RWPE1 (cell line): ENCODE data around the gene TSPAN18.

Source experiments
- CTCF ChIA-PET: fragments of 350-600 bp; sonication (Branson Sonifier 250); formaldehyde crosslinking; extraction: SDS; loops from one replicate; lab custom pipeline; 2021; lab: Yijun Ruan, JAX
- POLR2A ChIA-PET: fragments of 400-600 bp; formaldehyde crosslinking; extraction: SDS; loops from one replicate; lab custom pipeline; 2020; ENCODE audit warnings: antibody characterized with exemption; ENCODE audit not compliant: low non-redundant PET; lab: Yijun Ruan, JAX
- DNase-seq: peaks from one replicate; pipeline ENCODE4 v3.0.0; 2012; ENCODE audit warnings: low spot score
- H3K27ac ChIP-seq: fragments of 450-650 bp; 2 replicates; pipeline ENCODE4 v1.5.1; 2017
- TF ChIP-seq, protein P1 (sequence below): fragments of 450-650 bp; conservative IDR thresholded peaks from 2 replicates; pipeline ENCODE4 v1.5.1; 2017; ENCODE audit warnings: low read depth, mild to moderate bottlenecking

TSPAN18 gene

DNA sequence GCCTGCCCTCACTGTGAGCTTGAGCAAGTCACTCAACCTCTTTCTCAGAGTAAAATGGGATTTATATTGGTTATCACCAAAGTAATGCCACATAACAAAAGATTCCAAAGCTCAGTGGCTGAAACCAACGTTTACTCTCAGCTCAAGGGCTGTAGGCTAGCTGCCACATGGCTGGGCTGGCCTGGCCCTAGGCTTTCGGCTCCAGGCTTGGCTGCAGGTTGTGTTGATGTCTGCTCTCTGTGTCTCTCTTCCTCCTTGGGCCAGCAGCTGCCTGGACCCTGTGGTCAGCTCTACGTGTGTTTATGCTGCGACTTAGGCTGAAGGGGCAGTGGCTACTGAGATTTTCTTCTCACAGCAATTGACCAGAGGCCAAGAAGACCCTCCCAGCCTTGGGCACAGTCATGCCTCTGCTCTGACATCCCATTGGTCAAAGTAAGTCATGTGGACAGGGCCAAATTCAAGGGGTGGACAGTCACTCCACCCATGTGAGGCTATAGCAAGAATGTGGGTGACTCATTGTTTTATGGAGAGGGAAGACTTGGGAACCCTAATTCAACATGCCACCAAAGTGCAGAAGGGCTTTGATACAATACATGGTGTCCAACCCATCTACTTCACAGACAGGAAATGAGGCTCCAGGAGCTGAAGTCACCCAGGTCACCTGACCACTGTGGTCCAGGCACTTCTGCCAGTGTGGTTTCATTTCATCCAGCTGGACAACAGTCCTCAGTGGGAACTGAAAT, 90.6 kb downstream of the TSPAN18 start:
- TF ChIP-seq, protein P1, sequence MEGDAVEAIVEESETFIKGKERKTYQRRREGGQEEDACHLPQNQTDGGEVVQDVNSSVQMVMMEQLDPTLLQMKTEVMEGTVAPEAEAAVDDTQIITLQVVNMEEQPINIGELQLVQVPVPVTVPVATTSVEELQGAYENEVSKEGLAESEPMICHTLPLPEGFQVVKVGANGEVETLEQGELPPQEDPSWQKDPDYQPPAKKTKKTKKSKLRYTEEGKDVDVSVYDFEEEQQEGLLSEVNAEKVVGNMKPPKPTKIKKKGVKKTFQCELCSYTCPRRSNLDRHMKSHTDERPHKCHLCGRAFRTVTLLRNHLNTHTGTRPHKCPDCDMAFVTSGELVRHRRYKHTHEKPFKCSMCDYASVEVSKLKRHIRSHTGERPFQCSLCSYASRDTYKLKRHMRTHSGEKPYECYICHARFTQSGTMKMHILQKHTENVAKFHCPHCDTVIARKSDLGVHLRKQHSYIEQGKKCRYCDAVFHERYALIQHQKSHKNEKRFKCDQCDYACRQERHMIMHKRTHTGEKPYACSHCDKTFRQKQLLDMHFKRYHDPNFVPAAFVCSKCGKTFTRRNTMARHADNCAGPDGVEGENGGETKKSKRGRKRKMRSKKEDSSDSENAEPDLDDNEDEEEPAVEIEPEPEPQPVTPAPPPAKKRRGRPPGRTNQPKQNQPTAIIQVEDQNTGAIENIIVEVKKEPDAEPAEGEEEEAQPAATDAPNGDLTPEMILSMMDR = no peak
- ChIA-PET POLR2A (no interaction called here), CTCF (interaction anchor here (0.6 to 0.7 kb wide), 2 partner anchors 17 to 231 kb away, joined by 3 read pairs; no protein-coding TSS in a partner anchor)
- H3K27ac ChIP-seq = no peak overlapping the region
- no peak for DNase-seq

DNA sequence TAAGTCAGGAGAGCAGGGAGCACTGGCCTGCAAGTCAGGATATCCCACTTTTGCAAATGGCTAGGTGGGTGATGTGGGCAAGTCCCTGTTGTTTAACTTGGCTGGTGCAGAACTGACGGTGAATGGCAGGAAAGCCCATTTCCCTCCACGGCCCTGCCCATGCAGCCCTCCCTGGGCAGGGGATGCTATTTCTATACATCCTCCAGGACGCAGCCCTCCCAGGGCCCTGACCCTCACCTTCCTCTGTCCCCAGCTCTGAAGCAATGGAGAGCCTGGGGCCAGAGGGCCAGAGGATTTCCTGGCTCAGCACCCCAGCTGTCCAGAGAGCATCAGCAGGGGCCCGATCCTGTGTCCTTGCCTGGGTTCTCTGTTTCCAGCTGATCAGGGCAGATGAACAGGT, 91.3 kb downstream of the TSPAN18 start:
- CTCF ChIA-PET = no interaction called here
- TF ChIP-seq, protein P1 = no peak
- H3K27ac ChIP-seq = no peak overlapping the region
- DNase-seq = no peak
- POLR2A ChIA-PET = no interaction called here

DNA sequence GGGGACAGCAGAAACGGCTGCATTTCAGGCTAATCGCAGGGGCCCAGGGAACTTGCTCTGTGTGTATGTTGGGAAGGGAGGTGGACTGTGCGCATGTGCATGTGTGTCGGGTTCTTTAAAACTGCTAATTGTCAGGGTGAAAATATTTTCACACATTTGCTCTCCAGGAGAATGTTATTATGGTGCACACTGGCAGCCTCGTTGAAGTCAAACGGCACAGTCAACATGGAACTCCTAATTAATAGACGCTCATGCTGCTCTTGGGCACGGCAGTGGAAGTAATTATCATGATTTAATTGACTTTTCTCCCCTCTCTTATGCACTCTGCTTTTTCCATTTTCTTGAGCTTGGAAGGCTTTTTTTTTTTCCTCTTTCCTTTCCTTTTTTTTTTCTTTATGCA, 92.6 kb downstream of the TSPAN18 start:
- H3K27ac ChIP-seq = no peak overlapping the region
- POLR2A ChIA-PET = no interaction called here
- DNase-seq = no peak
- TF ChIP-seq, protein P1 = no peak
- CTCF ChIA-PET = no interaction called here

DNA sequence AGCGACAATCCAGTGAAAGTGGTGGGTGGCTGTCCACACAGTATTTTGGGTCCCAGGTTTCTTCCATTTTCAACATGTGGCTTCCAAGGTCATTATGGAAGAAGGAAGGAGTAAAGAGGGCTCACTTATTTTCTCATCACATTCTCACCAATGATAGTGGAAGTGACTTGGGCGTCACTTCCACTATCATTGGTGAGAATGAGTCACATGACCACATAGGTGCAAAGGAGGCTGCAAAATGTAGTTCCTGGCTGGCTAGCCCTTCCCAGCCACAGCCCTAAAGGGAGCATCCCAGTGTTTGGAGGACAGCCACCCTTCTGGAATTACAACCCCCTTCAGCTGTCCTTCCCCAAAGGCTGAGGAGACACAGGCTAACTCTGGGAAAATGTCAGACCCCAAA, 95.6 kb downstream of the TSPAN18 start:
- ChIA-PET POLR2A (no interaction called here), CTCF (no interaction called here)
- no peak overlapping the region for H3K27ac ChIP-seq
- DNase-seq = no peak
- TF ChIP-seq, protein P1 = no peak

DNA sequence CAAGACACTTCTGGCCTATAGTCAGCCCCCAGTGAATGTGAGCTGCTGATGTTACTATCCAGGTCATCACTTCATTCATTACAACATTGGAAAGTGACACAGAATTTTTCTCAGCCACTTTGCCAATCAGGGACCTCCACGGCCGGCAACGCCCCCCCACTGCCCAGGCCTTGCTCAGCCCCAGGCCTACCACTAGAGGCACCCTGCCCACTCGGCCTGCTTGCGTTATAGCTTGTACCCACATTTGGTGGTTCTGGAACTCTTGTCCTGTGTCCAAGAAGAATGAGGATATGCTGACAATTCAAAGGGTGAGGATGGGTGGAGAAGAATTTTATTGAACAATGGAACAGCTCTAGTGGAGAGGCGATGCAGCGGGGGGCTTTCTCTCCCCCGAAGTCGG, 96.2 kb downstream of the TSPAN18 start:
- DNase-seq = no peak
- no peak overlapping the region for H3K27ac ChIP-seq
- TF ChIP-seq, protein P1 = no peak; the same call in 1 of the 2 replicates
- CTCF ChIA-PET = interaction anchor here (0.6 kb wide), 2 partner anchors 29 to 219 kb away, joined by 3 read pairs; no protein-coding TSS in a partner anchor
- POLR2A ChIA-PET = no interaction called here

DNA sequence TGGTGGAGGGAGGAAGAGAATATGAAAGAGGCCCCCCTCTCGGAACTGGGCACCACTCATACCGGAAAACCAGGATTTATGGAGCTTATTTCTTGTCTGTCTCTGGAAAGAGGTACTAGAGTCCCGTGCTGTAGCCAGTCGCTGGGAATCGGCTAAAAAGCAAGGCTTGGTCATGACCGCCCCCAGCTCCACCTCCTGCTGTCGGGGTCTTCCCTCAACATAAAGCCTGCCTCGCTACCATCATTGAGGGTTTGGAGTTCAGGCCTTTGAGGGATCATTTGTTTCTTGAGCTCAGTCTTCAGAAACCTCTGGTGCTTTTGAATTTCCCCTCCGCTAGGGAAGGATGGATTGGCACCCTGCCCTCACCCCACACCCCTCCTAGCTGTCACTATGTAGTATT, 97.1 kb downstream of the TSPAN18 start:
- no peak overlapping the region for H3K27ac ChIP-seq
- CTCF ChIA-PET = interaction anchor here (0.6 to 0.7 kb wide), 2 partner anchors 29 to 637 kb away, joined by 3 read pairs; no protein-coding TSS in a partner anchor
- DNase-seq = no peak
- POLR2A ChIA-PET = no interaction called here
- TF ChIP-seq, protein P1 = no peak
